Mammary epithelial cell (primary cell): ENCODE measurements around the gene MB21D2.

ENCODE experiments used
- EZH2 ChIP-seq: IDR thresholded peaks from 2 replicates; pipeline ENCODE4 v1.6.1; 2012; ENCODE audit warnings: low read length, inconsistent platforms, borderline replicate concordance
- TF ChIP-seq, protein P1 (sequence below), 2 donors: IDR thresholded peaks in 1 of 2; conservative IDR thresholded peaks in 1 of 2; 2 replicates each; pipeline ENCODE4 v1.5.1; 2011 to 2012; ENCODE audit warnings: inconsistent platforms in 2 of 2, low read length in 2 of 2, mild to moderate bottlenecking in 2 of 2, control low read depth in 1 of 2, low read depth in 1 of 2; ENCODE audit not compliant: insufficient read depth in 1 of 2; ENCODE audit errors: extremely low read depth in 1 of 2

DNA sequence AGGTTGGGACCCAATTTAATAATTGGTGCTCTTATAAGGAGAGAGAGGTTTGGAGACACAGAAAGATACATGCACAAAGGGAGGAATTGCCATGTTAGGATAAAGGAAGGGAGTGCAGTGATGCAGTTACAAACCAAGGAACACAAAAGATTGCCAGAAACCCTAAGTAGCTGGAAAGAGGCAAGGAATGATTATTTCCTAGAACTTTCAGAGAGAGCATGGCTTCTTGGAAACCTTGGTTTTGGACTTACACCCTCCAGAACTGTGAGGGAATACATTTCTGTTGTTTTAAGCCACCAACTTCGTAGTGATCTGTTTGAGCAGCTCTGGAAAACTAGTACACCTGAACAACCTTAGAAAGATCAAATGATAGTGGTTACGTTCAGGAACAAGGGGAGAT lies 25.0 kb upstream of the MB21D2 start:
- TF ChIP-seq, protein P1, sequence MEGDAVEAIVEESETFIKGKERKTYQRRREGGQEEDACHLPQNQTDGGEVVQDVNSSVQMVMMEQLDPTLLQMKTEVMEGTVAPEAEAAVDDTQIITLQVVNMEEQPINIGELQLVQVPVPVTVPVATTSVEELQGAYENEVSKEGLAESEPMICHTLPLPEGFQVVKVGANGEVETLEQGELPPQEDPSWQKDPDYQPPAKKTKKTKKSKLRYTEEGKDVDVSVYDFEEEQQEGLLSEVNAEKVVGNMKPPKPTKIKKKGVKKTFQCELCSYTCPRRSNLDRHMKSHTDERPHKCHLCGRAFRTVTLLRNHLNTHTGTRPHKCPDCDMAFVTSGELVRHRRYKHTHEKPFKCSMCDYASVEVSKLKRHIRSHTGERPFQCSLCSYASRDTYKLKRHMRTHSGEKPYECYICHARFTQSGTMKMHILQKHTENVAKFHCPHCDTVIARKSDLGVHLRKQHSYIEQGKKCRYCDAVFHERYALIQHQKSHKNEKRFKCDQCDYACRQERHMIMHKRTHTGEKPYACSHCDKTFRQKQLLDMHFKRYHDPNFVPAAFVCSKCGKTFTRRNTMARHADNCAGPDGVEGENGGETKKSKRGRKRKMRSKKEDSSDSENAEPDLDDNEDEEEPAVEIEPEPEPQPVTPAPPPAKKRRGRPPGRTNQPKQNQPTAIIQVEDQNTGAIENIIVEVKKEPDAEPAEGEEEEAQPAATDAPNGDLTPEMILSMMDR (conservative IDR thresholded peaks at IDR 0.05 in 1 of 2, IDR thresholded peaks at IDR 0.05 in 1 of 2; ENCODE audit: extremely low read depth in 1 of 2, insufficient read depth in 1 of 2, low read depth in 1 of 2, low read length in 2 of 2) = no peak
- no peak for TF ChIP-seq EZH2
